ENCODE measurements around the gene PARD3.

Gene PARD3

DNA sequence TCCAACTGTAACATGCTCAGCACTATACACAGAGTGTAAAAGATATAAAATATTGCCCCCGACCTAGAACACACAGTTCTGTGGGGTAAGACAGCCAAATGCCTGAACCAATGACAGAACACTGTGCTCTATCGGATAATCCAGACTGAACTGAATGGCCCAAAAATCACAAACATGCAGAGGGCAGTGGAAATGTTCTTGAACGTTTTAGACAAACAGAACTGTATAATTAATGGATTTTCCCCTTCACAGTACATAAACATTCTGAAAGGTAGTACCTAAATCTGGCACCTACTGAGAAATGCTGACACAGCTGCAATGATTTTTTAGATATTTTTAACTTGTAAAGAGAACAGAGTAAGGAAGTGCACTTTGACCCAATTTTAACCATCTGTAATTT is 33.4 kb downstream of the PARD3 start:
- H3K9me3 ChIP-seq (ENCODE audit: insufficient read depth, low read depth, low read length) = no peaks in the 10 kb centered on the region
- H3K9ac ChIP-seq (ENCODE audit: low read depth, low read length, poor library complexity, severe bottlenecking) = no peak overlapping the region
- peak overlapping the region; percentile 74 for H3K4me2 ChIP-seq (ENCODE audit: low read depth, low read length, poor library complexity, severe bottlenecking)
- no peaks in the 10 kb centered on the region for H3K27me3 ChIP-seq (ENCODE audit: insufficient read depth, low read length, poor library complexity, severe bottlenecking)
- no peaks in the 10 kb centered on the region for H3F3A ChIP-seq (ENCODE audit: low read depth)
- peaks cover 30% of the 10 kb centered on the region for H3K4me1 ChIP-seq (ENCODE audit: insufficient read depth, low read length, poor library complexity, severe bottlenecking)
- TF ChIP-seq EZH2phosphoT487 (IDR thresholded peaks at IDR 0.05; ENCODE audit: borderline replicate concordance) = no peak
- TF ChIP-seq, protein P1, sequence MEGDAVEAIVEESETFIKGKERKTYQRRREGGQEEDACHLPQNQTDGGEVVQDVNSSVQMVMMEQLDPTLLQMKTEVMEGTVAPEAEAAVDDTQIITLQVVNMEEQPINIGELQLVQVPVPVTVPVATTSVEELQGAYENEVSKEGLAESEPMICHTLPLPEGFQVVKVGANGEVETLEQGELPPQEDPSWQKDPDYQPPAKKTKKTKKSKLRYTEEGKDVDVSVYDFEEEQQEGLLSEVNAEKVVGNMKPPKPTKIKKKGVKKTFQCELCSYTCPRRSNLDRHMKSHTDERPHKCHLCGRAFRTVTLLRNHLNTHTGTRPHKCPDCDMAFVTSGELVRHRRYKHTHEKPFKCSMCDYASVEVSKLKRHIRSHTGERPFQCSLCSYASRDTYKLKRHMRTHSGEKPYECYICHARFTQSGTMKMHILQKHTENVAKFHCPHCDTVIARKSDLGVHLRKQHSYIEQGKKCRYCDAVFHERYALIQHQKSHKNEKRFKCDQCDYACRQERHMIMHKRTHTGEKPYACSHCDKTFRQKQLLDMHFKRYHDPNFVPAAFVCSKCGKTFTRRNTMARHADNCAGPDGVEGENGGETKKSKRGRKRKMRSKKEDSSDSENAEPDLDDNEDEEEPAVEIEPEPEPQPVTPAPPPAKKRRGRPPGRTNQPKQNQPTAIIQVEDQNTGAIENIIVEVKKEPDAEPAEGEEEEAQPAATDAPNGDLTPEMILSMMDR (conservative IDR thresholded peaks at IDR 0.05; ENCODE audit: low read length) = no peak
- no peak overlapping the region for H2AFZ ChIP-seq (ENCODE audit: low read length)
- no peaks in the 10 kb centered on the region for H3K36me3 ChIP-seq (ENCODE audit: insufficient read depth, low read length)
- H4K20me1 ChIP-seq (ENCODE audit: insufficient read depth, low read length, poor library complexity, severe bottlenecking) = peaks cover 14% of the 10 kb centered on the region
- no peaks in the 10 kb centered on the region for H3K9me2 ChIP-seq (replicated peaks; ENCODE audit: low read depth, low read length)
- H3K79me2 ChIP-seq (ENCODE audit: insufficient read depth, low read length) = peaks cover 80% of the 10 kb centered on the region
- peak overlapping the region; percentile 69 for H3K4me3 ChIP-seq (ENCODE audit: low read length, poor library complexity, severe bottlenecking)

DNA sequence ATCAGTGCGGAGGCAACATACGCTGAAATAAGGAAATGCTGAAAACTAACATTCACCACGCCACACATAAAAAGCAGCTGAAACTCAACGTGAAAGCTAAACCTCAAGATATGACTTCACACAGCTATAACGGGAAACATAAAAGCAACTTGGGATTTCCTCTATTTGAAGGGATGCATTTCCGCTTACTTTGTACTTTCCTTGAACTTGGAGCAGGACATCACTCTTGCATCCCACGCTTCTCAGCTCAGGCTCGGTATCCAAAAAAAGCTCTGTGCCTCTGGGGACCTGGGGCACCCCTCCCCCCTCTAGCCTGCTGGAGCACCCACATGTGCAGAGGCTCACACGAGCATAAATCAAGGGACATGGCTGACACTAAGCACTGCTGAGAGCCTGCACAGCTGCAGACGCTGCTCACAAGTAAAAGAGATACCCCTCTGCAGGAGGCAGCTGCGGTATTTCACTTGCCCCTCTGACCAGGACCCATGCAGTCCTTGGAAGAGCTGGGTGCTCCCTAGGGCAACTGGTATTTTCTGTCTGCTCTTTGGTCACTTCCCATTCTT is 34.2 kb downstream of the PARD3 start:
- peak overlapping the region; percentile 69 for H3K4me3 ChIP-seq (ENCODE audit: low read length, poor library complexity, severe bottlenecking)

DNA sequence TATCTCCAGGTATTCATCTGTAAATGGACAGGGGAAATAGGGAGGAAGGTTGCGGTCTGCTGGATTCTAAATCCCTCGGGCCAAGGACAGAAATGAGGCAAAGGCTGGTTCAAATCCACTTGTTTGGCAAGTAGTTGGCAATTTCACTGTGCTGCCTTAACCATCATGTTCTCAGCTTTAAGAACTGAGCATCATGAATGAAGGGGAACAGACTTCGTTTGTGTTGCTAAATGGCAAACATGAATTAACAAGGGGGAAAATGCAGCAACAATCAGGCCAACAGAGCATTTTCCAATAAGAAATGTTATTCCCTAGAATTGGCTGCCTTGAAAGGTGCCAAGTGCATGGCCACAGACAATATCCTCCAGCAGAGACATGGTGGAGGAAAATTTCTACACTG is 36.9 kb downstream of the PARD3 start:
- Histone ChIP-seq H2AFZ (ENCODE audit: low read length) (no peak overlapping the region), H3K4me2 (ENCODE audit: low read depth, low read length, poor library complexity, severe bottlenecking) (no peak overlapping the region), H3K4me1 (ENCODE audit: insufficient read depth, low read length, poor library complexity, severe bottlenecking) (peaks cover 55% of the 10 kb centered on the region), H4K20me1 (ENCODE audit: insufficient read depth, low read length, poor library complexity, severe bottlenecking) (peaks cover 9% of the 10 kb centered on the region), H3K4me3 (ENCODE audit: low read length, poor library complexity, severe bottlenecking) (no peak overlapping the region), H3K9ac (ENCODE audit: low read depth, low read length, poor library complexity, severe bottlenecking) (no peak overlapping the region), H3K27me3 (ENCODE audit: insufficient read depth, low read length, poor library complexity, severe bottlenecking) (no peaks in the 10 kb centered on the region), H3K36me3 (ENCODE audit: insufficient read depth, low read length) (no peaks in the 10 kb centered on the region), H3K79me2 (ENCODE audit: insufficient read depth, low read length) (peaks cover 84% of the 10 kb centered on the region), H3K9me3 (ENCODE audit: insufficient read depth, low read depth, low read length) (no peaks in the 10 kb centered on the region), H3K9me2 (replicated peaks; ENCODE audit: low read depth, low read length) (no peaks in the 10 kb centered on the region), H3F3A (ENCODE audit: low read depth) (no peaks in the 10 kb centered on the region)
- TF ChIP-seq, protein P1 (conservative IDR thresholded peaks at IDR 0.05; ENCODE audit: low read length) = no peak
- TF ChIP-seq EZH2phosphoT487 (IDR thresholded peaks at IDR 0.05; ENCODE audit: borderline replicate concordance) = no peak

More for the DNA sequence above, 34.2 kb downstream of the PARD3 start:
- peak overlapping the region; percentile 3; the same call in 1 of the 2 replicates for H2AFZ ChIP-seq (ENCODE audit: low read length)
- H3K4me2 ChIP-seq (ENCODE audit: low read depth, low read length, poor library complexity, severe bottlenecking) = peak overlapping the region; percentile 74
- no peaks in the 10 kb centered on the region for H3K9me2 ChIP-seq (replicated peaks; ENCODE audit: low read depth, low read length)
- no peaks in the 10 kb centered on the region for H3K36me3 ChIP-seq (ENCODE audit: insufficient read depth, low read length)
- H3K9ac ChIP-seq (ENCODE audit: low read depth, low read length, poor library complexity, severe bottlenecking) = peak overlapping the region; percentile 30
- H3K4me1 ChIP-seq (ENCODE audit: insufficient read depth, low read length, poor library complexity, severe bottlenecking) = peaks cover 36% of the 10 kb centered on the region
- H3F3A ChIP-seq (ENCODE audit: low read depth) = no peaks in the 10 kb centered on the region
- H3K9me3 ChIP-seq (ENCODE audit: insufficient read depth, low read depth, low read length) = no peaks in the 10 kb centered on the region
- H3K79me2 ChIP-seq (ENCODE audit: insufficient read depth, low read length) = peaks cover 79% of the 10 kb centered on the region
- H3K27me3 ChIP-seq (ENCODE audit: insufficient read depth, low read length, poor library complexity, severe bottlenecking) = no peaks in the 10 kb centered on the region
- peaks cover 9% of the 10 kb centered on the region for H4K20me1 ChIP-seq (ENCODE audit: insufficient read depth, low read length, poor library complexity, severe bottlenecking)
- TF ChIP-seq, protein P1 (conservative IDR thresholded peaks at IDR 0.05; ENCODE audit: low read length) = no peak
- no peak for TF ChIP-seq EZH2phosphoT487 (IDR thresholded peaks at IDR 0.05; ENCODE audit: borderline replicate concordance)

Measured in Loucy (cell line).